Measurements from ENCODE around the gene PDCD4. TPM values are rescaled to one million over a fixed set of nuclear protein-coding genes. Genes with fewer than 3 reads are reported as not detected.
A peak's percentile ranks its signal among the peaks of the same experiment; 100 is the strongest.

PDCD4 gene
- total and polyA plus RNA-seq, 9 of the 15 experiments (the other 6 are each of a cell fraction or from before 2014, with no cell fraction given): 12.9 to 44.1 (median 33.7) TPM

- Histone ChIP-seq H3K4me3 (no peak overlapping the region), H3K4me1 (replicated peaks in 1 of 2; ENCODE audit: control insufficient read depth in 2 of 2, insufficient read depth in 2 of 2, low read length in 2 of 2) (peaks cover 12 to 29% of the 10 kb centered on the region in 2 experiments), H4K20me1 (replicated peaks; ENCODE audit: control insufficient read depth, insufficient read depth, low read length) (no peaks in the 10 kb centered on the region), H3K27me3 (ENCODE audit: control insufficient read depth in 2 of 2, insufficient read depth in 2 of 2, low read length in 2 of 2) (no peaks in the 10 kb centered on the region), H3K9ac (ENCODE audit: insufficient read depth in 1 of 2, low read depth in 2 of 2, low read length in 2 of 2) (peak overlapping the region in 1 of 2 experiments; percentile 24; a peak in 1 of 4 replicates), H3K4me2 (ENCODE audit: insufficient read depth, low read length) (no peak overlapping the region), H3K36me3 (ENCODE audit: control insufficient read depth, insufficient read depth, low read length) (peaks cover 18% of the 10 kb centered on the region; the same call in 1 of the 3 replicates), H3K9me3 (replicated peaks; ENCODE audit: control insufficient read depth, insufficient read depth, low read depth, low read length) (no peaks in the 10 kb centered on the region), H3K27ac (ENCODE audit: extremely low read depth, low read depth, low read length) (no peak overlapping the region), H3K79me2 (ENCODE audit: control insufficient read depth, insufficient read depth, low read length) (no peaks in the 10 kb centered on the region), H3K9me1 (ENCODE audit: control insufficient read depth, insufficient read depth, low read length) (no peaks in the 10 kb centered on the region), H2AFZ (ENCODE audit: low read depth, low read length) (no peak overlapping the region)
- WGBS (ENCODE audit: insufficient coverage, low coverage, missing lambda C conversion rate): 21% methylated on average over 6 of the region's 6 CpGs
- ChIA-PET POLR2A (interaction anchor here (0.6 to 1.1 kb wide), 2 partner anchors 10 to 16 kb away, joined by 3 read pairs; no protein-coding TSS in a partner anchor), CTCF (ENCODE audit: low intra/inter-chr PET ratio) (no interaction called here)
- intact Hi-C loops (cut with micrococcal nuclease) (loop anchor here (5.0 kb wide), 1 partner anchor 38 kb away; the partner anchor contains the start of gene PDCD4), in situ Hi-C loops (cut with MboI) (no loop called here)
- no TSS peak for BruUV-seq (replicated peaks)
- DNase-seq (ENCODE audit: extremely low read depth in 1 of 4, low spot score in 3 of 4) (peak in 2 of 4 experiments; percentile 31 to 45), ATAC-seq (peak; percentile 63), FAIRE-seq (peak; percentile 71)
- TF ChIP-seq MEF2A (IDR thresholded peaks at IDR 0.05; ENCODE audit: control insufficient read depth, low read depth, low read length): no peak
- no peak for TF ChIP-seq RERE (CRISPR knock-in tag; IDR thresholded peaks at IDR 0.05; ENCODE audit: borderline replicate concordance)
- TF ChIP-seq NELFE (IDR thresholded peaks at IDR 0.05; ENCODE audit: insufficient read depth, insufficient read length): no peak
- TF ChIP-seq RUNX1 (IDR thresholded peaks at IDR 0.05; ENCODE audit: low read depth): no peak
- TF ChIP-seq ARID3A (IDR thresholded peaks at IDR 0.05; ENCODE audit: borderline replicate concordance, low read depth, low read length): no peak
- no peak for TF ChIP-seq POLR2AphosphoS2 (IDR thresholded peaks at IDR 0.05; ENCODE audit: low read length)
- no peak for TF ChIP-seq ID3 (CRISPR knock-in tag; IDR thresholded peaks at IDR 0.05)
- 0 out of 2 replicates have a peak, but pooled peaks have one; percentile 31 for TF ChIP-seq ID3 (tag; IDR thresholded peaks at IDR 0.05)
- no peak for TF ChIP-seq ZNF316 (IDR thresholded peaks at IDR 0.05)
These were observed 37.0 kb upstream of the PDCD4 start for GRCh38 chr10:110834629-110835301.
